Measurements from ENCODE around the gene C11orf98.
A peak's percentile ranks its signal among the peaks of the same experiment; 100 is the strongest.
"Not testable (repeated sequence)": the region's sequence is repeated elsewhere in the genome, so short reads cannot be mapped to it uniquely, and the experiment has no call there.

C11orf98 gene

GRCh38 chr11:62680825-62681240 is 15.8 kb upstream of the C11orf98 start:
- peak in 1 of 2 experiments; percentile 49 for DNase-seq

- DNase-seq = peak; percentile 88 to 91
Observed at GRCh38 chr11:62678770-62679696, 14.0 kb upstream of the C11orf98 start, which contains the start of gene UBXN1. Gene UBXN1, minus strand, starts transcription at chr11:62679073. Its CDS starts 150 bp downstream, at chr11:62678923.

GRCh38 chr11:62678433-62678769 is 13.4 kb upstream of the C11orf98 start:
- DNase-seq = no peak

- DNase-seq = no peak
Observed at GRCh38 chr11:62677714-62678113, 12.7 kb upstream of the C11orf98 start.

- no peak for DNase-seq
Observed at GRCh38 chr11:62677156-62677555, 12.1 kb upstream of the C11orf98 start.

- no peak for DNase-seq
Observed at GRCh38 chr11:62676698-62677097, 11.7 kb upstream of the C11orf98 start.

GRCh38 chr11:62675415-62675814 is 10.4 kb upstream of the C11orf98 start:
- not testable (repeated sequence) for DNase-seq

GRCh38 chr11:62673196-62673525 is 8.2 kb upstream of the C11orf98 start:
- DNase-seq = no peak

- DNase-seq = peak; percentile 76 to 83
Observed at GRCh38 chr11:62671608-62672389, 6.8 kb upstream of the C11orf98 start, which contains the start of the genes LBHD1 and UQCC3. Gene LBHD1, minus strand, starts transcription at chr11:62672267. Its CDS starts 2,236 bp downstream, at chr11:62670031. Gene UQCC3, plus strand, starts transcription at chr11:62671673. Its CDS starts 73 bp downstream, at chr11:62671746.

- no peak for DNase-seq
Observed at GRCh38 chr11:62671236-62671607, 6.2 kb upstream of the C11orf98 start.

- DNase-seq = no peak
Observed at GRCh38 chr11:62669420-62670161, 4.6 kb upstream of the C11orf98 start.

- no peak for DNase-seq
Observed at GRCh38 chr11:62667460-62667859, 2.5 kb upstream of the C11orf98 start.

GRCh38 chr11:62666259-62666926 is 1.4 kb upstream of the C11orf98 start:
- DNase-seq = peak in 1 of 2 experiments; percentile 37

GRCh38 chr11:62665599-62666258 is 719 bp upstream of the C11orf98 start:
- peak; percentile 60 to 67 for DNase-seq

GRCh38 chr11:62664405-62665074 is 470 bp downstream of the C11orf98 start:
- DNase-seq = peak; percentile 59

- DNase-seq = no peak
Observed at GRCh38 chr11:62656796-62657429, 8.1 kb downstream of the C11orf98 start.

- no peak for DNase-seq
Observed at GRCh38 chr11:62654297-62654696, 10.7 kb downstream of the C11orf98 start.

- DNase-seq = peak in 1 of 2 experiments; percentile 32
Observed at GRCh38 chr11:62652161-62653006, 12.6 kb downstream of the C11orf98 start.

- DNase-seq = not testable (repeated sequence)
Observed at GRCh38 chr11:62650283-62650682, 14.7 kb downstream of the C11orf98 start.

- DNase-seq = no peak
Observed at GRCh38 chr11:62649486-62649885, 15.5 kb downstream of the C11orf98 start.

Data from activated CD4-positive, alpha-beta T cell treated with anti-CD3 and anti-CD28 coated beads, Interleukin-2, amount 50 U/mL, for 48 hours (primary cell).